GM21717 (cell line): Measurements from ENCODE around the gene ADAMTS2.
"Not testable (repeated sequence)": the region's sequence is repeated elsewhere in the genome, so short reads cannot be mapped to it uniquely, and the experiment has no call there.

Source experiments
- ATAC-seq: cut with Tn5 transposase; IDR thresholded peaks from one replicate; pipeline ENCODE4 v1.9.1; 2021; ENCODE audit warnings: mild to moderate bottlenecking, moderate library complexity; ENCODE audit not compliant: unreplicated experiment

Gene ADAMTS2

DNA sequence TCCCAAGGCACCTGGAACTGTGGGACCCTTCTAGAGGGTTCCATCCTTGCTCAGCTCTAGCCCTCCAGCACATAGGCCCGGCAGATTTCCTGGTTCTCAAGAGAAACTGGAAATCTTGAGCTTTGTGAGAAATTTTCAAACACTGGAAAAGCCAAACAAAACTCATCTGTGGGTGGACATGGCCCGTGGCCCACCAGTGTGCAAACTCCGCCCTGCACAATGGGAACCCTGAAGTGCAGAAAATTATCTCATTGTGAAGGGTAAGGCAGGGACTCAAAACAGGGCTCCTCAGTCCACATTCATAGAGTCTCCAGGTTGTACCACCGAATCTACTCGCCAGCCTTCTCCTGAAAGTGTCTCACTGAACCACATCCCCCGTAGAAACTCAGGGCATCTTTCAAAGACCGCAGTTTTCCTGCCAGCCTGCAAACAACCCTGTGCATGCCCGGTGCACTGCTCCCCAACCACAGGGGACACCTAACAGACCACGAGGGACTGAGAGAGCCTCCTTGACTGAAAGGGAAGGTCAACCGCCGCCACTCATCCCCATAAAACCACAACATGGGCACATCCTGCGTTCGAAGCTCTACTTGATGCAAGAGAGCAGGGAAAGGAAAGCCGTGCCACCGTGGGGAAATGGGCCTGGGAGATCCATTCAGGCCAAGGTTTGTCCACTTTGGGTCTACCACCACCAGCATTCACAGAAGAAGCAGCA is 18.1 kb downstream of the ADAMTS2 start:
- ATAC-seq, result no peak

DNA sequence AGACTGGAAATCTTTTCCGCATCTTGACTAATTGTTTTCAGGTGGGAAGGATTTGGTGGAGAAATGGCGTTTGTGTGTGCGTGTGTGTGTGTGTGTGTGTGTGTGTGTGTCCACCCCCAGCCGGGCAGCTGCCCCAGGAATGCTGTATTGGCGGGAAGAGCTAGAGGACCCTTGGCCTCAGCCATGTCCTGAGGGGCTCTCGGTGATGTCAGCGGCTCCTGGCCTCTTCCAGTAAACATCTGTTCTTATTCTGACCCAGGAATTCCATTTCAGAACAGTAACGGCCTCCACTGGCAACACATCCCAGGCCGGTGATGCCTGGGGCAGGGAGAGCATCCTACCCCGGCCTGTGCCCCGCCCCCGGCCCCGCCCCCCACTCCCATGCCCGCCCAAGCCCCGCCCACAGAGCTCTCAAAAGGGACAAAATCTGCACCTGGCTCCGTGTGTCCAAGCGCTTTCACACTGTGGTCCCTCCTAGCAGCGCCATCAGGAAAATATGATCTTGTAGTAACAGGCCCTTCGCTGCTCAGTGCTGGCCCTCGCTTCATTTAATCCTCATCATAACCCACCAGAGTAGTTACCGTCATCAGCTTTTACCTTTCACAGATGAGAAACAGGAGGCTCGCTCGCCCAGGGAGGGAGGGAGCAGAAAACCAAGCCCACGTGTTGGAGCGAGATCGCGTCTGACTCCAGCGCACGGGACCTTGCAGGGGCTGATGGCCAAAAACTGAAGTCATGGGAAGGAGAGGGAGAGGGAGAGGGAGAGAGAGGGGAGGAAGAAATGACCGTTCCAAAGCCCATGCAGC is 18.9 kb downstream of the ADAMTS2 start:
- ATAC-seq, result no peak

DNA sequence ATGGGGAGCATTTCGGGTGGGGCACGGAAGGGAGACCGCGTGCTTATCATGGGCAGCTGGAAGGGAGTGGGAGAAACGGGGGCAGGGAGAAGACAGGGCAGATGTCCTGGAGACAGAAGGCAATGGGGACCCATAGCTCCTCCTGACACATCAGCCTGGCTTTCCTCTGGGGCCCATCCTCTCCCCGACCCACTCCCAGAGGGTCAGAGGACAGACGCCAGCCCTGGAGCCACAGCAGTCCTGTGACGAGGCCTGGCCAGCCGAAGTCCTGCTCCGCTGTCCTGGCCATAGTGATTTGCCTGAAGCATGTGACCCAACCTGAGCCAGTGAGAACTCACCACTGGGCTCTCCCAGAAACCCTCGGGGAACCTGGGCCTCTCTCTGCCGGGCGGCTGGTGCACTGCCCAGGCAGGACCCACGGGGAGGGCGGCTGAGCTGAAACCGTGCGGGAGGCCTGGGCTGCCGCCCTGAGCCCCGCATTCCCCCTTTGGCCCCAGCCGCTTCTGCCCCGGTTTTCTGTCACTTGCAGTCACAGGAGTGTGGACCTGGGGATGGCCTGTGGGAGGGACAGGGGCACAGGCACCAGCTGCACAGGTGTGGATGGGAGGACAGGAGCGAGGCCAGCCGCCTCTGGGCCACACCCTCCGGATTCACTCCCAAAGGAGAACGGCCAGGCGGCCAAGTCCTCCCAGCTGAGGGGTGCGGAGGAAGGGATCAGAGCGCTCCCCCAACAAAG is 19.8 kb downstream of the ADAMTS2 start:
- ATAC-seq, result no peak

DNA sequence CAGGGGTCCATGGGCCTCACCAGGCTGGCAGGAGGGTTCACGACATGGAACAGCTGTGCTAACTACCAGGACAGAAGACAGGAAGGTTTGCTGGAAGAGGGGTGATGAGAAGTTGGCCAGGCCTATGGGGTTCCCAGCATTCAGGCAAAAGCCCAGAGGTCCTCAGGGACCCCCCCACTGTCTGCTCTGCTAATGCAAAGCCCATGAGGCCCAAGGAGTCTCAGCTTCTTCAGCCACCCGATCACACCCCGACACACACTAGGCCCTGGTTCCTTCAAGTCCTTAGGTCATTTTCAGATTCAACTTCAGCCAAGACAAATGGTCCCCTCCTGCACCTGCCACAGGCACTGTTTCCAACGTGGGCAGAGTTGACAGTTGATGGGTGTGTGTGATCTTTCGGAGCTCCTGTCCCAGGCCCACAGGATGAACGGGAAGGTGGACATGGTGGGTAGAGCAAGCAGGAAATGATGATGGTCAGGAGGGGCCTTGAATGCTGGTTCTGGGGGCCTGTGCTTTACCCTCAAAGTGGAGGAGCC is 20.4 kb downstream of the ADAMTS2 start:
- no peak for ATAC-seq

DNA sequence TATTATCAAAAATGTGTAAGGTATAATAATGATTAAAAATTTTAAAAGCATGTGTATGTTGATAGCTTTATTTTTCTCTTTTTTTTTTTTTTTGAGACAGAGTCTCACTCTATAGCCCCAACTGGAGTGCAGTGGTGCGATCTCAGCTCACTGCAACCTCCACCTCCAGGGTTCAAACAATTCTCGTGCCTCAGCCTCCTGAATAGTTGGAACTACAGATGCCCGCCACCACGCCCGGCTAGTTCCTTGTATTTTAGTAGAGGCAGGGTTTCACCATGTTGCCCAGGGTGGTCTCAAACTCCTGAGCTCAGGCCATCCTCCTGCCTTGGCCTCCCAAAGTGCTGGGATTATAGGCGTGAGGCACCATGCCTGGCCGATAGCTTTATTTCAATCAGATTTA is 20.9 kb downstream of the ADAMTS2 start:
- ATAC-seq, result not testable (repeated sequence)

DNA sequence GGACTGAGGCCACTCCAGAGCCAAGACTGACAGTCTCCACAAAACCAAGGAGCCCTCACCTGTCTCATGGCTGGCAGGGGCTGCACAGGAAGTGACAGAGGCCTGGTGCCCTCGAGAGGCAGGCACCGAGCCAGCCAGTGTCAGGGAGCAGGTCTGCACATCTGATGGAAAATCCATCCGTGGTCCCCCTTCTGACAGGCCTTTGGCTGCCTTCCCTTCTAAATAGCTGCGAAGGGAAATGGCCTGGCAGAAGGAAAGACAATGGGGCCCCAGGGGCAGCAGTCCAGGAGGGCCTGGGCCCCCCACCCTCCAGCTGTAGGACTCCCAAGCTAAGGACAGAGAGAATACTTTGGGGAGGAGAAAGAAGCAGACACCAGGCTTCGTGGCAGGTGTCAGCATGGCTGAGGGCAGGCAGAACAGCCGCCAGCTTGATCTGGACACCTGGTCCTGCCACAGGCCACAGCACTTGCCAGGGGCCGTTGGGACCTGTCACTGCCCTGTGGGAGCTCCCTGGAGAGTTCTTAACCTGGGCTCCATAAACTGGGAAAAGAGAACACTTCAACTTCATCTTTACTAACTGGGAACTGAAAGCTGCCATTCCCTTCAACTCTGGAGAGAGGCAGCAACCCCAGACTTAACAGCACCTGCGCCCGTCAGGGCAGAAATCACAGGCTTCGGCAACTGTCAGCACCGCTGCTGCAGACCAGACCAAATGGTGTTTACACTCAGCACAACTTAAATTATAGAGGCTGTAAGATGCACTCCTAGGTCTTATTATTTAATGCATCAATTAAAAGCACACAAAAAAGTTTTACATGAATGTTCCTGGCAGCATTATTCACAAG is 22.0 kb downstream of the ADAMTS2 start:
- no peak for ATAC-seq

DNA sequence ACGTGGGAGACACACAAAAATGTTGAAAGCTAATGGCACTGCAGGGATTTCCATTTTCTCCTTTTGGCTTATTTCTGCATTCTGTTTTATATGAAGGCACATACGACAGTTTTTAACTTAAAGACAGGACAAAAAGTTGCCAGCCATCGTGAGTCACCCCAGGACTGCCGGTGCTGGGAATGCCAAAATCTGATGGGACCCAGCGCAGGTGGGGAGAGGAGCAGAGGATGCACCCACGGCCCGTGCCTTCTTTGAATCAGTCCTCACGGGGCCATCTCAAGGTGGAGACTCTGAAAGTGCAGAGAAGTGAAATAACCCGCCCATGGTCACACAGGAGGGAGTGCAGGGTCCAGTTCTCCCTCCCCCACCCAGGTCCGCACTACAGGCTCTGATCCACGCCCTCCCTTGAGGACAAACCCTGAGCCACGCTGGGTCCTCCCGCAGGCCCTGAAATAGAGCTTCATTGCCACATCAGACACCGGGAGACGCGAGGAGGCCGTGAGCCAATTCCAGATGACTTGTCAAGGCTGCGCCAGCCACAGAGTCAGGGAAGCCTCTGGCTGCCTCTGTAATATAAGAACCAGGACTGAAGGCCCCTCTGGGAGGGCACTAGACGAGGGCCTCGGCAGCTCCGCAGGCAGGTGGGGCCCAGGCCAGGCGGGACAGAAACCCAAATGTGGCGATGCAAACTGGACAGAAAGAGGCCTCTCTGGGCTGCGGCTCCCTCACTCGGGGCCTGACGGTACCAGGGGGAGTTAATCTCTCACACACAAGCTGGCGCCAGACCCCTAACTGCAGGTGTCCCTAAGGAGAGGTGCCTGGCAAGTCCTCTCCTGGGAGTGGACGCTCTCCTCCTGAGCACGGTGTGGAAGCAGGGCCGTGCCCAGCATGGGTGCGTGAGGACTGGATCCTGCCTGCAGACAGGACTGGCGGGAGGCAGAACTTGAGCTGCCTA is 22.9 kb downstream of the ADAMTS2 start:
- ATAC-seq, result no peak

DNA sequence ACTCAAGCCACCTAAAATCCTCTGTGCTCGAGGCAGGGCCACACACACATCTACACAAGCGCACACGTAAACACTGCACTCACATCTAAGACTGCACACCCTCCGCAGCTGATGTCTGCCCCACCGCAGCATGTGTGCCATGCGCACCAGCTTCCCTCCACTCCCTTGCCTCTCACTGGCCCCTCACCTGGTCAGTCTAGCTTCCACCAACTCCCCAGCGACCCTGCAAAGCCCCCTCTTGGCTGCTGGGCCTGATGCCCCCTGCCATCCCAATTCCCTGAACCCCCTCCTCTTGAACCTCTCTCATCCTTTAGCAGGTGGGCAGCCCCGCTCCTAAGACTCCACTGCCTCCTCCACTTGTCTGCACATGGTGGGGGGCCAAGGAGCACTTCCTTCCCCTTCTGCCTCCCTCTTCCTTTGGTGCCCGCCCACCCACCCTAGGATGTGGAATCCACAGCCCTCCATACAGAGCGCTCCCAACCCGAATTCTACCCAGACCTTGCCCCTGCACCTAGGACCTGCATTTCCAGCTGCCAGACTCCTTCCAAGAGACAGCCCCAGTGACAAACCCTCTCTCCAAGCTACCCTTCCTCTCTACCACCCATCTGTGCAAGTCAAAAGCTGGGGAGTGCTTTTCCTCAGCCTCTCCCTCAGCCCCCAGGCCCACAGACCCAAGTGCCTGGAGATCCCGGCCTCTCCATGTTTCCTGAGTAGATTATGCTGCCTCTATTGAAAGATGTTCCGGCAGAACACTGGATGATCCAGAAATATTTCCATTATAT is 23.9 kb downstream of the ADAMTS2 start:
- no peak for ATAC-seq

DNA sequence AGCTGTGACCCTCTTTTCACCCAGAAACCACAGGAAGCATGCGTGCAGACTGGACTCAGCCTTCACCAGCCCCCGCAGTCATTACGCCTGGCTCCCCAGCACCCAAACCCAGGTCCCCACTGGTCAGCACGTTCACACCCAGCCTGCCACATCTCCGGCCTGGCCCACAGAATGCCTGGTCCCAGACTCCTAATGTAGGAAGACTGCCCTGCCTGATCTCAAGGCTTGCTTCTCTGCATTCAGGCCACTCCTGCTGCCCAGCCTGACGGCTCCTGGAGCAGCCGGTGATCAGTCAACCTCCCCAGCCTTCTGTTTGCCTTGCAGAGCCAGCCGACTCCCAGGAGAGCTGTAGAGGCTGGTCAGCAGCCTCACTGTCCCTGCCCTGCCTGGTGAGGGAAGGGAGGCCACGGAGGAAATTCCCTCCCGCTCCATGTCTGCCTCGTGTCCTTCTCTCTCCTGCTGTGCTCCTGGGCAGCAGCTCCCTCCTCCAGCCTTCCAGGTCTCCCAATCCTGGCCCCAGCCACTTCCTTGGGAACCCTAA is 25.4 kb downstream of the ADAMTS2 start:
- no peak for ATAC-seq

DNA sequence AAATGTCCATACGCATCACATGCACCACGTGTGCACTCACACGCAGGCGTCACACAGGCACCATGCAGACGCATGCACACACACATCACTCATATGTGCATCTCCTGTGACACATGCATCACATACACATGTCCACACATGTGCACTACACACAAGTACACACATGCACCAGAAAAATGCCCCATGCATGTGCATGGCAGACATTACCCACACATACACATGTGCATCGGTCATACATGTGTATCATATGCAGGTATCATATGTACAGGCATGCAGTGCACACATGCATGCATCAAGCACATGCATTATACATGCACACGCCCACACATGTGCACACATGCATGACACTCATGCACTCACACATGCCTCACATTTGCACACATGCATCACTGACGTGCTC is 26.1 kb downstream of the ADAMTS2 start:
- ATAC-seq, result no peak

DNA sequence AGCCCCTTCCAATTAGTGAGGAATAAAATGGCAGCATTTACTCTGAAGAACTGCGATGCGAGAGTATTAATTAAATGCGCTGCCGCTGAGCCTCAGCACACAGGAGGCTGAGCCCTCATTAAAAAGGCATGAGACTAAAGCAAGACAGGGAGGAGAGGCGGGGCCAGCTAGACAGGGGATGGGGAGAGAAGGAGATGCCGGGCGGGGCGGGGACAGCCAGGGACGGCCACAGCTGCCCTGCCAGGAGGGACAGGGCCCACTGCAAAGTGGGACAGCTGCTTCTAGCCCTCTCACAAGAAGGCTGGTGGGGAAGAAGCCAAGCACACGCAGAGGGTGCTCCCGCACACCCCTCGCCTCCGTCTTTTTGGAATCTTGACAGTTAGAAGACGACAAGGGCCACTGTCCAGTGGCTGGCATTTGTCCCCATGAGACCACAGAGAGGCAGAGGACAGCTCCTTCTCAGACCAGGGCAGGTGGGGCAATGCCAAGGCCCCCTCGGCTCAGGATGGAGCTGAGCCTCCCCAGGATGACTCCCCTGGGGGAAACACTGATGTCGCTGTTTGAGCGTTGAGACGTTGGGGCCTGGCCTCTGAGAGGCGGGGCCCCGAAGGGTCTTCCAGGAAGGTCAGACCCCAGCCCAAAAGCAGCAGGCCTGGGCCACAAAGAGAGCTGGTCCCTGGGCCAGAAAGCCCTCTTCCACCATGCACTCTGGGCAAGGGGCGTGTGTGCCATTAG is 26.9 kb downstream of the ADAMTS2 start:
- no peak for ATAC-seq

DNA sequence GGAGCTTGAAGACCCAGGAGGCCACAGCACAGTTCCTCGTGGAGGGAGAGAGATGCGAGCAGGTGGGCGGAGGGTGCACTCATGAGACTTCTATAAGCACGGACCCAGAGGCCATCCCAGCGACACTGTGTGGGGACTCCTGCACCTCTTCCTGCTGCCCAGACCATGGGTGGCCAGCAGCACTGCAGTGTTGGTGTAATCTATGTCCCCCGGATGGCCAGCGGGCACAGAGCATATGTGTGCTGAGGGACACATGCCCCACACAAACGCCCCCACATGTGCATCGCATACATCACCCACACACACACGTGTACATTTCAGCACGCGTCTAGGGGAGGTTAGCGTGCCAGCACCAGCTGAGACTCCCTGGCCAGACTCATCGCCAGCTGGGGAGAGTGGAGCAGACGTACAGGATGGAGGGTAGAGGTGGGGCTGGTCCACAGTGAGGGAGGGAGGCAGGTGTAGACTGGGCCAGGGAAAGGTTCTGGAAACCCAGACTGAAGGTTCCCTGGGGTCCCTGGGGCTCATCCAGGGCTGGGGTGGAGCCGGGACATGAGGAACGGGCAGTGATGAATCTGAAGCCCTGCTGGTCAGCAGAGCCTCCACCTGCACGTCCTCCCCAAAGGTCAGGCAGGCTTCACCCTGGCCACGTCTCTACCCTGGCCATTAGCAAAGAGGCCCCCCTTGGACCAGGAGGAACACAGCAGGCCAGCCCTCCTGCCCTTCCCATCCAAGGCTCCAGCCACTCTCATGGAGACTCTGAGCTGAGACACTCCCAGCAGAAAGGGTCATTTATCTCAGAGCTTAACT is 27.6 kb downstream of the ADAMTS2 start:
- ATAC-seq, result no peak

DNA sequence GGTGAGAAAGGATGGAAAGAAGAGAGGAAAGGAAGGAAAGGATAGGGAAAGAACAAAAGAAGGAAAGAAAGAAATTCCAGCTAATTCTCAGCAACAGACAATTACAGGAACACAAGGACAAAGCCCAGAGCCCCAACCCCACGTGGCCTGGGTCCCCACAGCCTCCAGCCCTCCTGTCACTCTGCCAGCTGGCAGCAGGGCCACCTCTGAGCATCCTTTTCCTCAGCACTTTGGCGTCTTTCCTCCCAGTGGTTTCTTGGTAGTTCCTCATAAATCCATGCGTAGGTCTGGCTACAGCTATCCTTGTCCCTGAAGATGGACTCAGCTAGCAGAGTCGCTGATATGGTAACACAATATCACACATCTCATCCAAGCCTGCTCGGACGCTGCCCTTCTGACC is 28.3 kb downstream of the ADAMTS2 start:
- no peak for ATAC-seq

DNA sequence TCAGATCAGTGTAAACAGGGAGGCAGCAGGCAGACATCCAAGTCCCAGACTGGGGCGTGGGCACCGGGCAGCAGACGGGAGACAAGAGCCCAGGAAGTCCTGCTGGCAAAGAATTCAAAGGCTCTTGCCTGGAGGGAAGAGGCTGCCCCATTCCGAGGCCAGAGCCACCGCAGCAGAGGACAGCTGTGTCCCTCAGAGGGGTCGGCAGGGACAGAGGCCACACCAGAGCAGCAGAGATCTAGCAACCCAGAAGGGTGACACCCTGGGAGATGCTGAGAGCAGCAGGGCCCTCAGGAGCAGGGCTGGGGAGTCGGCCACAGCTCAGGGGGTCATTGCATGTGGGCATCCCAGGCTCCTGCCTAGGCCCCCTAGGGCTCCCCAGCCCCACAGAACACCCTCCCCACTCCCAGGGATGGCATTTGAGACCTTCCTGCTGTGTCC is 29.1 kb downstream of the ADAMTS2 start:
- no peak for ATAC-seq

DNA sequence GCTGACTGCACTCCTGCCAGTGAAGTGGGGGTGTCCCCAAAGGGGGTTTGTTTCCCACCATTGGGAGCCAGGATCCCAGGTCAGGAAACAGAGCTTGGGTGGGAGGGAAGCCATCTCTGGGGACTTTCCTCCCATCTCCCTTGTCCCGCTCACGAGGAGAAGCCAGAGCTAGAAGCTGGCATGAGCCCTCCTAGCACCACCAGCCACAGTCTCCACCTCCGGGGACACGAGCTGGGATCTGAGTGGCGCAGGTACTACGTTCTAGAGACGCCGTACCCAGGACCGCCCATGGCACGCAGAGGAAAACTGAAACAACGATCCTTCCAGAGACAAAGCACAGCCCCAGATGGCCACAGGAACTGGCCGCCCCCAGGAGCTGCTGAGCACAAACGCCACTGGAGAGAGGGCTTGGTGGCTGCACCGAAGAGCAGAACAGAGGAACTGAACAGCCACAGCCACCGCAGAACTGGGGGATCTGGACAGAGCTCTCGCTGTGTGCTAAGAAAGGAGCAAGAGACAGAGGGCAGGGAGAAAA is 29.8 kb downstream of the ADAMTS2 start:
- ATAC-seq, result no peak

DNA sequence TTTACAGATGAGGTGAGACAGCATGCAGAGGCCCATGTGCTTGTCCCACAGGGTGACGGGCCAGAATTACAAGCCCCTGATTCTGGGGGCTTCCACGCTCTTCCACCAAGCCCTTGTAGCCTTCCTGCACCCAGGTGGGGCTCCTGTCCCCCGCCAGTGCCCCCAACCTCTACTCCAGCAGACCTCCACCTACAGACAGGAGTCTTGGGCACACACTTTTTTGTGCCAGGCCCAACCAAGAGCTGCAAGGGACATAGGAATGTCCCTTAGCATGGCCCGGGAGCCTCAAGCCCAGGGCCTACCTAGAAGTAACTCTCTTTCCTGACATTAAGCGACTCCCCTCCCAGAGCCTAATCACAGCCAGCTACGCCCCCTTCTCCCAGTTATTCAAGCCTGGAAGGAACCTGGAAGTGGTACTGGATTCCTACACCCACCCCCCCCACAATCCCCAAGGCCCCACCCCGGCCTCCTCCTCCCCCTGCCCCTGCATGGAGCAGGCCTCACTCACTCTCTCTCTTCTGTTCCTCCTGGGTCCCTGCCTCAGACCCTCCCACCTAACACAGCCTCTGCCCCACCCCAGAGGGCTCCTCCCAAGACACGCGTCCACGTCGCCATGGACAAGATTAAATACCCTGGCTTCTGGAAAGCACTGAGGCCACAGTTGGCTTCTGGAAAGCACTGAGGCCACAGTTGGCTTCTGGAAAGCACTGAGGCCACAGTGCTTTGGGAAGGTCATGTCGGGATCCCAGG is 30.5 kb downstream of the ADAMTS2 start:
- no peak for ATAC-seq
